ENCODE data around the gene TFDP2. TPM values are rescaled to one million over a fixed set of nuclear protein-coding genes. Genes with fewer than 3 reads are reported as not detected.

TFDP2 gene
- total RNA-seq, 1 experiment from 2014 or later, result 76.0 TPM

GRCh38 chr3:142027735-142028134, 121.6 kb downstream of the TFDP2 start:
- Histone ChIP-seq H3K27me3 (ENCODE audit: insufficient read depth, low read length) (no peaks in the 10 kb centered on the region), H3K27ac (ENCODE audit: insufficient read length, low read depth, low read length) (no peak overlapping the region), H3K4me2 (ENCODE audit: insufficient read depth, insufficient read length, low read length) (peak overlapping the region; percentile 81), H3K4ac (ENCODE audit: low read depth, low read length) (no peak overlapping the region), H3K56ac (ENCODE audit: insufficient read length, low read depth, low read length) (no peak overlapping the region), H2BK5ac (ENCODE audit: insufficient read length, low read length) (no peak overlapping the region), H3K4me1 (ENCODE audit: insufficient read depth, low read length) (no peaks in the 10 kb centered on the region), H2BK120ac (ENCODE audit: low read depth, low read length, poor library complexity, severe bottlenecking) (no peak overlapping the region), H3K14ac (ENCODE audit: insufficient read depth, low read length) (no peak overlapping the region), H2AK5ac (ENCODE audit: insufficient read length, low read length) (no peak overlapping the region), H4K91ac (ENCODE audit: insufficient read length, low read depth, low read length) (no peak overlapping the region), H4K20me1 (ENCODE audit: control insufficient read depth, insufficient read depth, insufficient read length) (no peaks in the 10 kb centered on the region), H3K9ac (ENCODE audit: extremely low read depth, insufficient read length, low read length) (peak overlapping the region; percentile 78), H4K8ac (replicated peaks; ENCODE audit: insufficient read length, low read depth, low read length) (no peak overlapping the region), H3T11ph (ENCODE audit: low read length) (no peak overlapping the region), H4K5ac (ENCODE audit: insufficient read length, low read depth, low read length) (no peak overlapping the region), H2BK12ac (ENCODE audit: insufficient read length, low read depth, low read length) (no peak overlapping the region), H3K9me3 (ENCODE audit: control insufficient read depth, low read depth, low read length) (no peaks in the 10 kb centered on the region), H2BK15ac (ENCODE audit: low read depth, low read length) (no peak overlapping the region), H2BK20ac (ENCODE audit: low read depth, low read length, poor library complexity, severe bottlenecking) (no peak overlapping the region), H2AFZ (ENCODE audit: low read length) (no peak overlapping the region), H3K18ac (ENCODE audit: insufficient read length, low read depth, low read length) (no peak overlapping the region), H3K79me2 (ENCODE audit: insufficient read depth, low read length) (no peaks in the 10 kb centered on the region; the same call in 1 of the 2 replicates), H3K23me2 (ENCODE audit: insufficient read length, low read depth, low read length, poor library complexity, severe bottlenecking) (no peaks in the 10 kb centered on the region), H3K23ac (ENCODE audit: insufficient read length, low read depth, low read length) (no peak overlapping the region), H3K79me1 (ENCODE audit: insufficient read depth, low read depth, low read length, poor library complexity, severe bottlenecking) (no peaks in the 10 kb centered on the region)
- Mint-ChIP-seq H3K4me1 (peaks cover 22 to 27% of the 10 kb centered on the region in 2 experiments), H3K36me3 (ENCODE audit: insufficient read depth in 1 of 3, low read depth in 3 of 3) (peaks cover 8 to 20% (median 13%) of the 10 kb centered on the region in 3 experiments; a peak in 6 of 7 replicates), H3K4me3 (peak overlapping the region; percentile 78 to 96), H3K9me3 (no peaks in the 10 kb centered on the region), H3K27me3 (ENCODE audit: low read depth) (no peaks in the 10 kb centered on the region), H3K27ac (peak overlapping the region; percentile 10 to 97 (median 96))
- no peak for DNase-seq
- TF ChIP-seq CTCF (conservative IDR thresholded peaks at IDR 0.05), result no peak
- whole genome bisulfite sequencing (ENCODE audit: extremely low coverage, insufficient read length, low lambda C conversion rate), result no CpG with 5 or more reads among the region's 2 CpGs
